ENCODE measurements around the gene BTNL9.
"Not testable (repeated sequence)": the region's sequence is repeated elsewhere in the genome, so short reads cannot be mapped to it uniquely, and the experiment has no call there.

The BTNL9 gene

GRCh38 chr5:181100121-181100875, 60.2 kb downstream of the BTNL9 start:
- no peak for DNase-seq (ENCODE audit: low read depth)

DNA sequence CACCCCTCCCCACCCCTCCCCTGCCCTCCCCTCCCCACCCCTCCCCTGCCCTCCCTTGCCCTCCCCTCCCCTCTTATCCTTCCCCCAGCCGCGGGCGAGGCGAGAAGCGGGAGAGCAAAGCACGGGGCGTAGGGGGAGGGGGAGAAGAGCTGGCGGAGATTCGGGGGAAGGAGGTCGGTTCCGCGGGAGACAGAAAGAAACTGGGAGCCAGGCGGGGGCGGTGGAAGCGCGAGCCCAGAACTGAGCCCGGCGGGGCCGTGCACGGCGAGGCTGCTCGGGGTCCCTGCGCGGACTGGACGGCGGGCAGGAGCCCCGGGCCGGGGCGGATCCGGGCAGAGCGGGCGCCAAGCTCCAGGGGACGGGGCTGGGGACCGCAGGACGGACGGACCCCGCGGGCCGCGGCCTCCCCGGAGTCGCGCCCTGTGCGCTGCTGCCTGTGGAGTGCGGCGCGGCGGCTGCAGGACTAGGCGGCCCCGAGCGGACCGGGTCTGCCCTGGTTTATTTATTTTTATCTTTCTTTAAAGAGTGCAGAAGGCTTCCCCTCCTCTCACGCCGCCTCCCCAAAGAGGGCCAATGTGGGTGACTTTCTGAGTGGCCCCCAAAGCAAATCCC, 61.1 kb downstream of the BTNL9 start:
- not testable (repeated sequence) for DNase-seq (ENCODE audit: low read depth)

- DNase-seq (ENCODE audit: low read depth): not testable (repeated sequence)
Observed at GRCh38 chr5:181101930-181102674, 62.0 kb downstream of the BTNL9 start.

GRCh38 chr5:181104259-181104568, 64.1 kb downstream of the BTNL9 start:
- not testable (repeated sequence) for DNase-seq (ENCODE audit: low read depth)

DNA sequence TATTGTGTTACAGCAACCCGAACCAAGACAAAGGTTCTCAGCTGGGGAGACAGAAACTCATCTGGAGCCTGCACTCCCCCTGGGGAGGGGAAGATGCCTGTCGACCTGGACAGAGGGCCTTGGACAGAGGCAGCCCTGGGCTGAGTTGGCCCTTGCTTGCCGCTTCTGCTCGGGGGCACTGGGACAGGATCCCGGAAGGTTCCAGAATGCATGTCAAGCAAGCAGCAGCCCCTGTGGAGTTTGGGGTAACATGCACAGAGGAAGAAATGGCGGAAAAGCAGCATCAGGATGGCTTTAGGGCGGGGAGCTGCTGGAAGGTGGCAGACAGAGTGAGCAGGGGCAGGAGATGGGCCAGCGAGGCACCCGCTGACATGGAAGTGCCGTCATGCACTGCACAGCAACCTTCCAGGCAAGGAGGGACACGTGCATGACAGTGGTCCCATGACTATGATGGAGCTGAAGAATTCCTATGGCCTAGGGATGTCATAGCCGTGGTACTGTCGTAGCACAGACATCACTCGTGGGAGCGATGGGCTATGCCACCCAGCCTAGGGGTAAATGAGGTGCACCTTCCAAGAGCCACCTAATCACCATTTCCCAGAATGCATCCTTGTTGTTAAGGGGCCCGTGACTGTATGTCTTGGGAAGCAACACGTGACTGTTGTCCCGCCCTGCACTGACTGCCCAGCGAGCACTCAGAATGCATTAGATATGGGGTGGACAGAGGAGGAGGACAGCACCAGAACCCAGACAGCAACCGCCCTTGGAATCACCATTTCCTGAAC, 64.7 kb downstream of the BTNL9 start:
- not testable (repeated sequence) for DNase-seq (ENCODE audit: low read depth)

DNA sequence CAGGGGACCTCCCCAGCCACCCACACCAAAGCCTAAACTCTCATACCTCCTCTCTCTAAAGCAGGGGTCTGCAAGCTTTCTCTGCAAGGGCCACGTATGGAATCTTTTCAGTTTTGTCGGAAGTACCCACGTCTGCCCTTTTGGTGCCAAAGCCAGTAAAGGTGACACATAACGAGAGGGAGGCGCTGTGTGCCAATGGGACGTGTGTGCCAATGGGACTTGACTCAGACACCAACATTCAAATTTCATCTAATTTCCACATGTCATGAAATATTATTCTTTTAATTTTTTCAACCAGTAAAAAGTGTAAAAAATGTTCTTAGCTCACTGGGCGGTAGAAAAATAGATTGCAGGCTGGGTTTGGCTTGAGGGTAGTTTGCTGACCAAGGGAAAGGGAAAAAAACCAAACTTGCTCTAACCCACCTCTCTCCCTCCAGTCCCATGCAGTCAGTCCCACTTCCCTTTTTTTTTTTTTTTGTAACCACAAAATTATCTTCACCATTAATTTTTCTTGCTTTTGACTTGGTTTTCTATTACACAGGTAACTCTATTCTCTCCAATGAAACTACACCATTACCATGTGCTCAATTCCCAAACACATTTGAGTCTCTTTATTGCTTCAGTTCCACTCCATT, 65.4 kb downstream of the BTNL9 start:
- DNase-seq (ENCODE audit: low read depth): no peak

- DNase-seq (ENCODE audit: low read depth): no peak
Observed at GRCh38 chr5:181107699-181108098, 67.6 kb downstream of the BTNL9 start.

GRCh38 chr5:181108578-181109165, 68.6 kb downstream of the BTNL9 start:
- DNase-seq (ENCODE audit: low read depth): no peak

GRCh38 chr5:181109489-181110013, 69.5 kb downstream of the BTNL9 start:
- DNase-seq (ENCODE audit: low read depth): no peak

DNA sequence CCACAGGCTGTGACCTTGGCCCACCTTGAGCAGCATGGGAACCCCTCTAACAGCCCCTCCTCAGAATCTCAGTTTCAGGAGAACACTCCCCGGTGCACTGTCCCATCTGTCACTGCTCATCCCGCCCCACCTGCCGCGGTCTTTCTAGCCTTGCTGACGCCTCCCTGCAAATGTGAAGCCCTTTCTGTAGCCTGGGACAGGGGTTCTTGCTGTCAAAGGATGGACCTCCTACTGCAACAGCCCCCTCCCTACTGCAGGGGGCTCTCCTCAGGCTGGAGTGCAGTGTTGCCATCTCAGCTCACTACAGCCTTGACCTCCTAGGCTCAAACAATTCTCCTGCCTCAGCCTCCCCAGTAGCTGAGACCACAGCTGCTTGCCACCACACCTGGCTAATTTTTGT, 70.9 kb downstream of the BTNL9 start:
- no peak for DNase-seq (ENCODE audit: low read depth)

Measured in activated gamma-delta T cell treated with anti-CD3 and anti-CD28 coated beads, Interleukin-2, amount 50 U/mL, for 16 hours (primary cell).